ENCODE results near the gene POM121. TPM values are rescaled to one million over a fixed set of nuclear protein-coding genes. Genes with fewer than 3 reads are reported as not detected.
A peak's percentile ranks its signal among the peaks of the same experiment; 100 is the strongest.
"Not testable (repeated sequence)": the region's sequence is repeated elsewhere in the genome, so short reads cannot be mapped to it uniquely, and the experiment has no call there.

Gene POM121
- total RNA-seq (ENCODE audit: low replicate concordance) = 6.3 and 12.2 TPM in 2 replicates

DNA sequence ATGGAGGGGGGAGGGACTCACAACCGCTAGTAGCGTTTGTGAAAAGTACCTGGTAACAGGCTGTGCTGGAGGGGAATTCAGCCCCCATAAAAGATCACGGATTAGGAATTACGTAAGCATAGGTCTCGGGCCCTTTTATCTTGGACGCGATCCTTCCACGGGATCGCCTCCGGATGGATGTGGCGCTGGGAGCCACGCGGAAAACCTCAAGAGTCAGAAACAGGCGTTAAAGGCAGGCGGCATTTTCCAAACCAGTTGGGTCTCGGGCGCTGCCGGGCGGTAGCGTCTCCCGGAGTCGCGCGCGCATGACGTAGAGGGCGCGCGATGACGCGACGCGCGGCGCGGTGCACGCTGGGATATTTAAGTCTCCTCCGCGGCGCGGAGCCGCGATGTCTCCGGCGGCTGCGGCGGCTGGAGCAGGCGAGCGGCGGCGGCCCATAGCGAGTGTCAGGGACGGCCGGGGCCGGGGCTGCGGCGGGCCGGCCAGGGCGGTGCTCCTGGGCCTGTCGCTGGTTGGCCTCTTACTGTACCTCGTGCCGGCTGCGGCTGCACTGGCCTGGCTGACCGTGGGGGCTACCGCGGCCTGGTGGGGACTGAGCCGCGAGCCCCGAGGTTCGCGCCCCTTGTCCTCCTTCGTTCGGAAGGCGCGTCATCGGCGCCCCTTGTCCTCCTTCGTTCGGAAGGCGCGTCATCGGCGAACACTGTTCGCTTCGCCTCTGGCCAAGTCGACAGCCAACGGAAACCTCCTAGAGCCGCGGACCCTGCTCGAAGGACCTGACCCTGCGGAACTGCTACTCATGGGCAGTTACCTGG, at the start of gene POM121:
Gene POM121, plus strand, starts transcription at position 363 of the 813 bp plus-strand sequence. Its CDS starts 27 bp downstream, at position 390.
- TF ChIP-seq, protein P1, sequence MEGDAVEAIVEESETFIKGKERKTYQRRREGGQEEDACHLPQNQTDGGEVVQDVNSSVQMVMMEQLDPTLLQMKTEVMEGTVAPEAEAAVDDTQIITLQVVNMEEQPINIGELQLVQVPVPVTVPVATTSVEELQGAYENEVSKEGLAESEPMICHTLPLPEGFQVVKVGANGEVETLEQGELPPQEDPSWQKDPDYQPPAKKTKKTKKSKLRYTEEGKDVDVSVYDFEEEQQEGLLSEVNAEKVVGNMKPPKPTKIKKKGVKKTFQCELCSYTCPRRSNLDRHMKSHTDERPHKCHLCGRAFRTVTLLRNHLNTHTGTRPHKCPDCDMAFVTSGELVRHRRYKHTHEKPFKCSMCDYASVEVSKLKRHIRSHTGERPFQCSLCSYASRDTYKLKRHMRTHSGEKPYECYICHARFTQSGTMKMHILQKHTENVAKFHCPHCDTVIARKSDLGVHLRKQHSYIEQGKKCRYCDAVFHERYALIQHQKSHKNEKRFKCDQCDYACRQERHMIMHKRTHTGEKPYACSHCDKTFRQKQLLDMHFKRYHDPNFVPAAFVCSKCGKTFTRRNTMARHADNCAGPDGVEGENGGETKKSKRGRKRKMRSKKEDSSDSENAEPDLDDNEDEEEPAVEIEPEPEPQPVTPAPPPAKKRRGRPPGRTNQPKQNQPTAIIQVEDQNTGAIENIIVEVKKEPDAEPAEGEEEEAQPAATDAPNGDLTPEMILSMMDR (IDR thresholded peaks at IDR 0.05; ENCODE audit: insufficient read depth, low read length) = no peak
- DNase-seq (ENCODE audit: low read depth) = peak; percentile 80

GRCh38 chr7:72879079-72879736, 45.7 kb upstream of the POM121 start:
- peak; percentile 85 for DNase-seq (ENCODE audit: low read depth)
- H3K4me3 ChIP-seq (ENCODE audit: low read depth, low read length) = peak overlapping the region; percentile 80
- TF ChIP-seq, protein P1 (IDR thresholded peaks at IDR 0.05; ENCODE audit: insufficient read depth, low read length) = peak; percentile 15

More for the DNA sequence above, at the start of gene POM121:
- H3K4me3 ChIP-seq (ENCODE audit: low read depth, low read length) = peak within 1 kb of the TSS; percentile 93

GRCh38 chr7:72879737-72880215, 45.1 kb upstream of the POM121 start:
- DNase-seq (ENCODE audit: low read depth) = peak; percentile 56

GRCh38 chr7:72891750-72892149, 33.1 kb upstream of the POM121 start:
- H3K4me3 ChIP-seq (ENCODE audit: low read depth, low read length); DNase-seq (ENCODE audit: low read depth): not testable (repeated sequence)

More at GRCh38 chr7:72879737-72880215, 45.1 kb upstream of the POM121 start:
- peak overlapping the region; percentile 80 for H3K4me3 ChIP-seq (ENCODE audit: low read depth, low read length)

DNA sequence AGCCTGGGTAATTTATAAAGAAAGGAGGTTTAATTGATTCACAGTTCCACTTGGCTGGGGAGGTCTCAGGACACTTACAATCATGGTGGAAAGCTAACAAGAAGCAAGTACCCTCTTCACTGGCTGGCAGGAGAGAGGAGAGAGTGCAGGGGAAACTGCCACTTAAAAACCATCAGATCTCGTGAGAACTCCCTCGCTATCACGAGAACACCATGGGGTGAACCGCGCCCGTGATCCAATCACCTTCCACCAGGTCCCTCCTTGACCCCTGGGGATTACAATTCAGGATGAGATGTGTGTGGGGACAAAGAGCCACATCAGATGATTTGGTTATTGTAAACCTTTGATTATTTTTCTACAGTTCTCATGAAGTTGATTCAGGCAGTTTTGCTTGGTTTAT, 20.2 kb upstream of the POM121 start:
- DNase-seq (ENCODE audit: low read depth); H3K4me3 ChIP-seq (ENCODE audit: low read depth, low read length): not testable (repeated sequence)

DNA sequence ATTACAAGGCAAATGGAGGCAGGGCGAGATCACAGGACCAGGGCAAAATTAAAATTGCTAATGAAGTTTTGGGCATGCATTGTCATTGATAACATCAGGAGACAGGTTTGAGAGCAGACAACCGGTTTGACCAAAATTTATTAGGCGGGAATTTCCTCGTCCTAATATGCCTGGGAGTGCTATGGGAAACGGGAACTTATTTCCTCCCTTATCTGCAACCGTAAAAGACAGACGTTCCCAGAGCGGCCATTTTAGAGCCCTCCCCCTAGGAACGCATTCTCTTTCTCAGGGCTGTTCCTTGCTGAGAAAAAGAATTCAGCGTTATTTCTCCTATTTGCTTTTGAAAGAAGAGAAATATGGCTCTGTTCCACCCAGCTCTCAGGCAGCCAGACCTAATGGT, 16.5 kb upstream of the POM121 start:
- not testable (repeated sequence) for DNase-seq (ENCODE audit: low read depth); H3K4me3 ChIP-seq (ENCODE audit: low read depth, low read length)

DNA sequence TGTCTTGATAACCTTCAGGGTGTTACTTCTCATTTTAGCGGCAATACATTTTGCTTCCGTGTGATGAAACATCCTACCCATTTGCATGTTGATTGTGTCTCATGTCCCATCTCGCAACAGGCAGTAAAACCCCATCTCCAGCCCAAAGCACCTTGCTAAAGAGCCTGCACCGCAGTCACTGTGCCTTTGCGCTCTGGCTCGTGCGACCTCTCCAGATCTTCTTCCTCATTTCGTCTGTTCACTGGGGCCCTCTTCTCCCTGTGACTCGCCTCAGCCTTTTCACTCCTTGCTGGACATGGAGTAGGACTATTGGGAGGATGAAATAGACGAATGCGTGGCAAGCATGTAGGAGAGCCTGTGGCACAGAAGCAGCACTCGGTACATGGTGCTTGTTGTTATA, 13.5 kb upstream of the POM121 start:
- DNase-seq (ENCODE audit: low read depth); H3K4me3 ChIP-seq (ENCODE audit: low read depth, low read length): not testable (repeated sequence)

DNA sequence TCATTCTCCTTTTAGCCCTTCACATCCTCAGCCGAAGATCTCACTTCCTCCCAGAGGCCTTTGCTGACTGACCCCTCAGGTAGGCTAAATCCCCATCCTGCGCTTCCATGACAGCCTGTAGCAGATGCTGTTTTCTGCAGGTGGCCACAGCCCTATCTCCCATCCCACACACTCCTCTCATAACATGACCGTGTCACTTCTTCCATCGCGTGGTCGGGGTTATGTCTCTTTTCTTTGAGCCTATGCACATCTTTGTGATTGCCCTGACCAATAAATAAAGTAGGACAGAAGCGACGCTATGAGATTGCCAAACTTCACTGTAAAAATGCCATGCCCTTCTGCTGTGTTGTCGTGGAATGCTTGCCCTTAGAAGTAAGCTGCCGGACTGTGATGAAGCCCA, 11.1 kb upstream of the POM121 start:
- DNase-seq (ENCODE audit: low read depth); H3K4me3 ChIP-seq (ENCODE audit: low read depth, low read length): not testable (repeated sequence)

- peak; percentile 60 for DNase-seq (ENCODE audit: low read depth)
- TF ChIP-seq, protein P1 (IDR thresholded peaks at IDR 0.05; ENCODE audit: insufficient read depth, low read length) = peak; percentile 51
- not testable (repeated sequence) for H3K4me3 ChIP-seq (ENCODE audit: low read depth, low read length)
Measured at GRCh38 chr7:72914756-72915525, 10.0 kb upstream of the POM121 start.

Data from fibroblast of the aortic adventitia (primary cell).